NCI-H446 (cell line): ENCODE measurements around the gene TMEM26.
"Not testable (repeated sequence)": the region's sequence is repeated elsewhere in the genome, so short reads cannot be mapped to it uniquely, and the experiment has no call there.

Source experiments
- DNase-seq, 2 experiments: peaks; one replicate each; lab custom pipeline; 2025; lab: John Stamatoyannopoulos, UW

TMEM26 gene

DNA sequence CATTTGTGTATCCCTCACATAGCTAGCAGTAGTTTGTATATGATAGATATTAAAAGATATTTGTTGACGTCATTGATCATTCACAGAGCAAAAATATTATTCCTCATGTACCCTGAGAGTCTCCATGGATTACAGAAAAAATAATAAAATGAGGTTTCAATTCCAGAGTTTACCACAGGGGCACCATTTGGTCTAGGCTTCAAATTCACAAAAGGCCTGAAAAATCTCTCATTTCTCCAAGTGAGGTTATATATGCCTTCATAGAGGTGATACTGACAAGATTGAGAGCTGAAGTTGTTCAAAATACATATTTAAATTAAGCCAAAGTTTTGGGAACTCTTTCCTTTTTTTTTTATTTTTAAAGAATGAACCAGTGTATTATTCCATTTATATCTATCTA lies 52.7 kb downstream of the TMEM26 start:
- DNase-seq: no peak

DNA sequence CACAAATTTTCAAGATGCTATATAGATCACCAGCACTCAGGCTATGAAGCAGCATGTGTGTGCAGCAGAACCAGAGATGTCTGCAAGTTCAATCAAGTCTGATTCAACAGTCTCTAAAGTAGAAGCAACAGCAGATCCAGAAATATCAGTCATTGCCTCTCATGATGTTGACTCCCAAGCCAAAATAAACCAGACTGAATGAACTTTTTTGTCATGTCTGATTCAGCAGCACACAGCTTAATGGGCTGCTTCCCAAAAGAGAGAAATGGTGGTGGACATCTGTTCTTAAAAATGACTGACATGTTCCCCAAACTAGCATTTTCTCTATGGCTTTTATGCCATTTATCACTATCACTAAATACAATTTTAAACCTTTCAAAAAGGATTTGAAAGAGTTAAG lies 53.8 kb downstream of the TMEM26 start:
- peak in 1 of 2 experiments; percentile 36 for DNase-seq

DNA sequence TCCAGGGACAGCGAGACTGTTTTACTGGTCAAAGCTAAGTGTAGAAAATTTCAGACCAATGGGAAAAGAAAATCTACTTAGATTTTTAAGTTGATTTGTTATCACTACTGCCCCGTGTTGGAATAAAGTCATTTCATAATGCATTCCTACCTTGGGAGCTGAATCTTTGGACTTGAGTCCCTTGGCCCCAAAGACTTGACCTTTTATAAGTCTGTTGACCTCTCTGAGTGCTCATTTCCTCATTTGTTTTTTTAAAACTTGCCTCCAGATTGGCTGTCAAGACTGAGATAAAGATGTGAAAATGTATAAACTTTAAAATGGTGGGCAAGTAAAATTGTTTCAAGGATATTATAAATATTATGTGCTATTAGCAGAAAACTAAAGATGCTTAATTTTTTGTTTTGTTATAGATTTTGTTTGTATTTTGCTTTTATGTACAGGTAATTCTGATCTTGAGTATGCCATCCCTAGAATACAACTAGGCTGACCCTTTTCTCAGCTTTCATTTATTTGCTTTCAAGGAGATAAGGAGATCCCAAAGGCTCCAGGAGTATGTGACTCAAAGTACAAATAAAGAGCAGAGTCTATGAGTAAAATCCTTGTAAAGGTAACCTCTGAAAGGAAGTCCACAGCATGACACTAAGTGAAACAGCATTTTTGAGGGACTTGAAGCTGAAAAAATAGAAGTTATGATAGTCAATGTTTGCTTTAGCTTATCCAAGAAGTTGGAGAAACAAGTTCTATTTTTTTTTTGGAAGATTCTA lies 54.6 kb downstream of the TMEM26 start:
- DNase-seq: no peak

DNA sequence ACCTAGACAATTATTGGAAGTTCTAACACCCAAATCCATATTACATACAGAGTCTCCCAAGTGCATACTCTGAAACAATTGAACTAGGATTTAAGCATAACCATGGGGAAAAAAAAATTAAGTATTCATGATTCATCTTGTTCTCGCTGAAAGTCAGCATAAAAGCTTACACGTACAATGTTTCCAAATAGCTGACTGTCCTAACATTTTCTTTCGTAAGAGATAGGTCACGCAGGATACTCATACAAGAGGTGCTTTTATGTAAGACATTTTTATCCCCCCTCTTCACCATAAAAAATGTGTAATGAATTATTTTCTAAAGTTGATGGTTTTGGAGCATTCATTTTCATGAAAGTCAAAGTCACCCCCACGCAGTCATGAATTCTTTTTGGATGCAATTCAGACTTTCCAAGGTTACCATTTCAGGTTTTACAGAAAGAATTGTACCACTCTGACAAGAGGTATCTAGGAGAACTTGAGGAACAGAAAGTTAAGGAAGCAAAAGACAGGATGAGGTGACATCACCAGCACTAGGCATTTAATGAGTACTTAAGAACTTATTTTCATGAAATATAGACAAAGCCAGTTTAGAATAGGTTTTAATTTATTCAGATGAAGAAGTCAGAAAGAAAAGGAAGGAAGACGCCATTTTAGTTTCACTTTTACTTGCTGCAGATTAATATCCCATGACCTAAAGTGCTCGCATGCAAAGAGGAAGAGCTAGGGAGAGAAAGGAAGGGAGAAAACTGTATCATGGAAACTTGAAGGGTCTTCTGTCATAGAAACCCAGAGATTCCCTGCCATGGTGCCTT lies 55.8 kb downstream of the TMEM26 start:
- DNase-seq: no peak

DNA sequence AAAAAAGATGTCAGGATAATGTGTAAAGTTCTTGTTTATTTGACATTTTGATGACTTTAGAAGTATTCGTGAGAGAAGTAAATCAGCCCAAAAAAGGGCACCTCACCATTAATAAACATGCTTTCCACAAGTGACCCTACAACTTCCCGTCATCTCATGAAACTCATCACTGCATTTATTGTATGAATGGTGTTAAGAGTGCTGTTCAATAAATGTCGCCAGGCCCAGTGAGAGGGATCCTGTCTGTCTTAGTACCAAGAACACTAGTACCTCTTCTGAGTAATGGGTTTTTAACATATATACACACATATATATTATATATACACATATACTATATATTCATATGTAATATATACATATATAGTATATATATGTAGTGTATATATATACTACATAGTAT lies 61.9 kb downstream of the TMEM26 start:
- DNase-seq: no peak

DNA sequence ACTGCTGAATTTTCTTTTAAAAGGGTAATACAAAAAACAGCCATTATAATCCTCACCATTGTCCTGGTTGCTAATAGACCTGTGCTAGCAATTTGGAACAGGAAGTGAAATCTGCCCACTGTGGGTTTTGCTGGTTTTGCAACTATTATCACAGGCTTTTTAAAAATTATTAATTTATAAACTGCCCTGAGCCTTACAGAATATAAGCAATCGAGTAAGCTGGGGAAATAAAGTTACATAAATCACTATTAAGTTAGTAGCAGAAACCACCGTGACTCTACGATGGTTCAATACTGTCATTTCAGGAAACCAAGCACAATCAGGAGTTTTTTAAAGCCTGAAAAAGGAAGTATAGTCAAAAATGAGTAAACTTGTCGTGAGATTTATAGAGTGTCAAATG lies 62.3 kb downstream of the TMEM26 start:
- no peak for DNase-seq

DNA sequence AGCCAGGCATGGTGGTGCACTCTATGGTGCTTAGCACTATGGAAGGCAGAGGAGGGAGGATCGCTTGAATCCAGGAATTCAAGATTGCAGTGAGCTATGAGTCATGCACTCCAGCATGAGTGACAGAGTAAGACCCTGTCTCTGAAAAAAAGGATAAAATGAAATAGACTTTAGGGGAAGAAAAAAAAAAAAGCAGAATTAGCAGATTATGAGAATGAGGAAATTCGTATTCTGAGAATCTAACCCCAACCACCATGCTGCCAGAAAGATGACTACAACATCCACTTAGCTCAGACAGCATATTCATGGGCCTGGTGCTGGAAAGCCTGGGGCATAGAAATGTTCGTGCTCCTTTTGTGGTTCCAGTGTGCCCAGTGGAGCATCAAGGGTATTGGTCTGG lies 63.3 kb downstream of the TMEM26 start:
- DNase-seq: no peak

DNA sequence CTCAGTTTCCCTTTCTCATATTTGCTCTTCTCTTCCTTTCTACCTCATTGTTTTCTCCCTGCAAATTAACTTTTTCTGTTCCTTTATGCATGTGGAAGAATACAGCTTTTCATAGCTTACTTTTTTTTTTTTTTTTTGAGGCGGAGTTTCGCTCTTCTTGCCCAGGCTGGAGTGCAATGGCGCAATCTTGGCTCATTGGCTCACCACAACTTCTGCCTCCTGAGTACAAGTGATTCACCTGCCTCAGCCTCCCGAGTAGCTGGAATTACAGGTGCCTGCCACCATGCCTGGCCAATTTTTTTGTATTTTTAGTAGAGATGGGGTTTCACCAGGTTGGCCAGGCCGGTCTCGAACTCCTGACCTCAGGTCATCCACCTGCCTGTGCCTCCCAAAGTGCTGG lies 64.2 kb downstream of the TMEM26 start:
- DNase-seq: not testable (repeated sequence)

DNA sequence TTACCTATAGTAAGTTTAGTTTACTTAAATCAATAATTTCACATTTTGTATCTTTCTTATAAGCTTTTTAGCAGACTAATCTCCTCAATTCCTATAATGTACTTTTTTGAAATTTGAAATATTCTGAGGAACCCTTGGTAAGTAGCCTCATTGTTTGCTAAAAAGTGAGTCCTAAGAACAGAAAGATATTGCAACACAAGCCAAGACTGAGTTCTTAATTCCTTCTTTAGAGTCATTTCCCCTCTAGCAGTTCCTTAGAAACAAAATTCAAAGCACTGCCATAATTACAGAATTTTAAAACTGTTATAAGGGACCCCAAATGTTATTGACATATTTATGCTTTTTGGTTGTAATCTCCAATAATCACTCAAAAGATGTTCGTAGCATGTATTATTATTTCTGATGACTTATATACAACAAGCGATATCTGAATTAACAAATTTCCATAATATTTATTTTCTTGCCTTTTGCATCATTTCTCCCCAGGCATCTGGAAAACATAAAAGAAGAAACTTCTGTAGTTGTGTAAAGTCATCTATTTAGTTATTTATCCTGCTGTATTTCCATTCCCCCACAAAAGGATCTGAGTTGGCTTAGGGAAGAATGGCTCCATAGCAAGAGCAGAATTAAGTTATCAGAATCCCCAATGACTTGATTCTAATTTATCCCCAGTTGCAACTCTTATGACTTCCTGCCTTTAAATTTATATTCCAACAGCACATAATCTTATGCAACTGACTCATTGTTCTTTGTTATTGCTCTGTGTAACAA lies 67.8 kb downstream of the TMEM26 start:
- DNase-seq: no peak

DNA sequence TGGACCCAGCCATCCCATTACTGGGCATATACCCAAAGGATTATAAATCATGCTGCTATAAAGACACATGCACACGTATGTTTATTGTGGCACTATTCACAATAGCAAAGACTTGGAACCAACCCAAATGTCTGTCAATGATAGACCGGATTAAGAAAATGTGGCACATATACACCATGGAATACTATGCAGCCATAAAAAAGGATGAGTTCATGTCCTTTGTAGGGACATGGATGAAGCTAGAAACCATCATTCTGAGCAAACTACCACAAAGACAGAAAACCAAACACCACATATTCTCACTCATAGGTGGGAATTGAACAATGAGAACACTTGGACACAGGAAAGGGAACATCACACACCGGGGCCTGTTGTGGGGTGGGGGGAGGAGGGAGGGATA lies 72.0 kb downstream of the TMEM26 start:
- not testable (repeated sequence) for DNase-seq

DNA sequence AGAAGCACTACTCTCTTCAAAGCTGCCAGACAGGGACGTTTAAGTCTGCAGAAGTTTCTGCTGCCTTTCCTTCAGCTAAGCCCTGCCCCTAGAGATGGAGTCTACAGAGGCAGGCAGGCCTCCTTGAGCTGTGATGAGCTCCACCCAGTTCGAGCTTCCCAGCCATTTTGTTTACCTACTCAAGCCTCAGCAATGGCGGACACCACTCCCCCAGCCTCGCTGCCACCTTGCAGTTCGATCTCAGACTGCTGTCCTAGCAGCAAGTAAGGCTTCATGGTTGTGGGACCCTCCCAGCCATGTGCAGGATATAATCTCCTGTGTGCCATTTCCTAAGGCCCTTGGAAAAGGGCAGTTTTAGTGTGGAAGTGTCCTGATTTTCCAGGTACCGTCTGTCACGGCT lies 74.3 kb downstream of the TMEM26 start:
- DNase-seq: no peak

DNA sequence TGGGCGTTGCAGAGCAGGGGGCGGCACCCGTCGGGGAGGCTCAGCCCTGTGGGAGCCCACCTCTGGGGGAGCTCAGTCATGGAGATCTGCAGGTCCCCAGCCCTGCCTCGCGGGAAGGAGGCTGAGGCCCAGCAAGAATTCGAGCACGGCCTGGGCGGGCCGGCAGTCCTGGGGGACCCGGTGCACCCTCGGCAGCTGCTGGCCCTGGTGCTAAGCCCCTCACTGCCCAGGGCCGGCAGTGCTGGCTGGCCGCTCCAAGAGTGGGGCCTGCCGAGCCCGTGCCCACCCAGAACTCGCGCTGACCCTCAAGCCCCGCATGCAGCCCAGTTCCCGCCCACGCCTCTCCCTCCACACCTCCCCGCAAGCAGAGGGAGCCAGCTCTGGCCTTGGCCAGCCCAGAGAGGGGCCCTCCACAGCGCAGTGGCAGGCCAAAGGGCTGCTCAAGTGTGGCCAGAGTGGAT lies 76.2 kb downstream of the TMEM26 start:
- DNase-seq: no peak

DNA sequence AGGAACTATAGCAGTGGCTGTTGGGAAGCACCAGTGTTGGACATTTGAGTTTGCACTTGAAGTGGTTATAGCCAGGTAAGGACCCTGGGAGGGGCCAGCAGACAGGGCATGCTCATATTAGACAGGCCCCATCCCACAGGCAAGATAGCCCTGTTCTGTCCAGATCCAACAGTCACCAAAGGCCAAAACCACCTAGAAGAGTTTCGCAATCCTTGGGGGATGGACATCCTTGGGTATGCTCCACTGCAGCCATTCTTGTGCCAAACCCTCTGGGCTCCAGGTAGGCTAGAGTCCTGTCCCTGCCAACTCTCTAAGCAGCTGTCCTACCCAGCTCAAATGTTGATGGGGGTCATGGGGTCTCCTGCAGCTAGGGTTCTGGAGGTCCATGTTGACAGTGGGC lies 76.8 kb downstream of the TMEM26 start:
- no peak for DNase-seq

DNA sequence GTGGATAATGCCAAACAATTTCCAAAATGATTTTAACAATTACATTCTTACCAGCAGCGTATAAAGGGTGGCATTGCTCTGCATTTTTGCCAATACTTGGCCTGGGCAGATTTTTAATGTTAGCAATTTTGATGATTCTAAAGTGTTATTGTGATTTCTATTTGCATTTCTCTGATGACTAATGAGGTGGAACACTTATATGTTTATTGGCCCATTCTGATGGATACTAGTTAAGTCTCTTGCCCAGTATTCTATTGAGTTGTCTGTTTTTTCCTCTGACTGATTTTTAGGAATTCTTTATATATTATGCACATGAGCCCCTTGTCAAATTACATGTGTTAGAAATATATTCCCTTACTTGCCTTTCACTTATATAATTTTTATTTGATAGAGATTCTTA lies 86.8 kb downstream of the TMEM26 start:
- no peak for DNase-seq

DNA sequence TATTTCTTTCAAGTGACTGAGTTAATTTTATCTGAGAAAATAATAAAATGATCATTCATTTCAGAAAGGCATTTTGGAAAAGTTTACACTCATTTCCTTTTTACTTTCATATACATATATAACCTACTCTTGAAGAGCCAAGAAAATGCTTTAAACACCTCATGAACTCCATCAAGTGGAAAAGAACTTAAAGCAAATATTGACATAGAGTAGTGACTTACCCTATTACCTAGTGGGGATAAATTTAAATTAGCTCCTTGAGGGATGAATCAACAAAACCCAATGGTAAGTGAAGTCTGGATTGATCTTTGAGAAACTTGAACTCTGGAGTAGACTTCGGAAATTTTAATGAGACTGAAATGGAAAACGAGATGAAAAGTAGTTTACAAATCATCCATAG lies 88.6 kb downstream of the TMEM26 start:
- DNase-seq: no peak

DNA sequence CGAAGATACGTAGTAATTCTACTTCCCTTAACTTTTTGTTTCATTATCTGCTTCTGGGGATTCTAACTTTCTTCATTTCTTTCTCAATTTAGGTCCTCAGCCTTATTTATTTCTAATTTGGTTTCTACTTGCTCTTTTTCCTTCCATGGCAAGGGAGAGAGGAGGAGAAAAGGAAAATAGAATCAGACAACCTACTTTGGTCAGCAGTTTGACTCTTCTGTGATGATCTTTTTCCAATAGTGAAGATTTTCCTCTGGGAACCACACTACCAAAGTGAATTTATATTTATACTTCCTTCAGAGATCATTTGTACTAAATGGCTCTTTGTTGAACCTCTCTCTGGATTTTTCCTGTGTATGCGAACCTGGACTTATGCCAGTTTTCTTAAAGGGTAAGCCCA lies 90.2 kb downstream of the TMEM26 start:
- no peak for DNase-seq

DNA sequence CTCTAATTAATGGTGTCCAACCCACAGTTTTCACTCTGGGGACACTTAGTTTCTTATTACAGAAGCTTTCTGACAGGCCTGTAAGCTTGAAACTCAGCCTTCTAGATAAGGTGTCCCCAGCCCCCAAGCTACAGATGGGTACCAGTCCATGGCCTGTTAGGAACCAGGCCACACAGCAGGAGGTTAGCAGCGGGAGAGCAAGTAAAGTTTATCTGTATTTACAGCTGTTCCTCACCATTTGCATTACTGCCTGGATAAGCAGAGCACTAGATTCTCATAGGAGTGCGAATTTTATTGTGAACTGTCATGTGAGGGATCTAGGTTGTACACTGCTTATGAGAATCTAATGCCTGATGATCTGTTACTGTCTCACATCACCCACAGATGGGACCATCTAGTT lies 93.7 kb downstream of the TMEM26 start:
- no peak for DNase-seq

DNA sequence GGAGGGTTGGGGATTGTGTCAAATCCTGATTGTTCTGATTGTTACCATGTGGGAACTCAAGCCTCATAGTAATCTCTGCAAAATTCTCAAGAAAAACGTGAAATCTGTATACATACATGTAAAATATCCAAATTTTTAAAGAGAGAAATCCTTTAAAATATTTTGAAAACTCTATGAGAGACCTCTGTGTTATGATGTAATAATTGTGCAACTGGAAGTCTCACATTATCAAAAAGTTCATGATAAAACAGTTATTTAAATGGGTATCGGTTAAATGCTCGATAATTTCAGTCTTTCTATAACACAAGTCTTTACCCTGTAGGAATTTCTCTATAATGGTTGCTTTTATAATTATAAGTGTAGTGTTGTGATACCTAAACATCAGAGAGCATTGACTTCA lies 95.5 kb downstream of the TMEM26 start:
- no peak for DNase-seq
